HL-60 (cell line): Measurements from ENCODE around the gene SPATA16.

Experiments used
- CTCF ChIP-seq: IDR thresholded peaks from one replicate; pipeline ENCODE4 v1.5.1; 2011; ENCODE audit warnings: low read length, control low read depth, inconsistent platforms; ENCODE audit not compliant: insufficient read depth
- GABPA ChIP-seq: IDR thresholded peaks from 2 replicates; pipeline ENCODE4 v1.6.1; 2012; ENCODE audit warnings: low read depth

GRCh38 chr3:172848910-172849309 is 292.1 kb downstream of the SPATA16 start:
- no peak for TF ChIP-seq CTCF
- TF ChIP-seq GABPA, result no peak
